ENCODE results near the gene RPS17.
"Not testable (repeated sequence)": the region's sequence is repeated elsewhere in the genome, so short reads cannot be mapped to it uniquely, and the experiment has no call there.

The RPS17 gene

DNA sequence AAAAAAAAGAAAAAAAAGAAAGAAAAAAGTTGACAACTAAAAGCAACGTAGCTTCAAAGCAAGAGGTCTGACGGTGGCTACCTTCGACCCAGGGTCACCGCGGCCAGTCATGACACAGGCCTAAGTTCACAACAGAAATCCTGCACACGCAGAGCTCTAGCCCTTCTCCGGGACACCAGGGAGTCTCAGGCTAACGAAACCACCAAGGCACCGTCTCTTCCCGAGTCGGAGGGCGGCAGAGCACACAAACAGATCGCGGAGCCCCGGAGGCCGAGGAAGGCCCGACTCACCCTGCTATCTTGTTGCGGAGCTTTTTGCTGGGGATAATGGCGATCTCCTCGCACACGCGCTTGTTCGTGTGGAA lies 584 bp downstream of the RPS17 start:
- peak overlapping the region; percentile 99 for H3K4me3 ChIP-seq (ENCODE audit: low read depth, low read length)
- DNase-seq (ENCODE audit: low read depth), result peak; percentile 14
- TF ChIP-seq CTCF (conservative IDR thresholded peaks at IDR 0.05; ENCODE audit: low read depth, low read length), result no peak

- peak overlapping the region; percentile 99 for H3K4me3 ChIP-seq (ENCODE audit: low read depth, low read length)
- peak; percentile 31 for DNase-seq (ENCODE audit: low read depth)
- no peak for TF ChIP-seq CTCF (conservative IDR thresholded peaks at IDR 0.05; ENCODE audit: low read depth, low read length)
Measured at GRCh38 chr15:82538961-82539690, 1.1 kb downstream of the RPS17 start.

DNA sequence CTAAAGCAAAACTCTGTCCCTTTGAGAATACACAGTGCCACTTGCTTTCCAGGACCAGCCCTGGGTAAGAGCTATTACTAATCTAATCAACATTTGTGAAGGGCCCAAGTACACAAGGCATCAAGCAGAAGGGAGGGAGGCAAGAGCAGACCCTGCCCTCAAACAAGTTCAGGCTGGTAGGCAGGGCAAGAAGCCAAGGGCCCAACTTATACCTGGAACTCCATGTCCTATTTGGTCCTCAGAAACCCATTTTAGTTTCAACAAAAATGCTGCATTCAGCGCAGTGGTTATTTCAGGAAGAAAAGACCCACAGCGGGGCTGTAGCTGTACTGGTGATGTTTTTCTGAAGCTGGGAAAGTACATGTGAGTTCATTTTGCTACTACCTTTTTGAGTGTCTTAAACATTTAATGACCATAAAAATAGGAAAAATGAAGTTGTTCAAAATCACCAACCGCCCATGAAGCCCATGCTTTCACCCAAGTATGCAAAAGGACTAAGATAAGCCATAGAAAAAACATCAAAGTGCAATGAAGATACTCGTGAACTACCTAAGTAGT lies 2.8 kb downstream of the RPS17 start:
- no peak overlapping the region for H3K4me3 ChIP-seq (ENCODE audit: low read depth, low read length)
- TF ChIP-seq CTCF (conservative IDR thresholded peaks at IDR 0.05; ENCODE audit: low read depth, low read length), result no peak
- DNase-seq (ENCODE audit: low read depth), result no peak

- DNase-seq (ENCODE audit: low read depth), result peak; percentile 25
- no peak overlapping the region for H3K4me3 ChIP-seq (ENCODE audit: low read depth, low read length)
- no peak for TF ChIP-seq CTCF (conservative IDR thresholded peaks at IDR 0.05; ENCODE audit: low read depth, low read length)
Measured at GRCh38 chr15:82536409-82537350, 3.6 kb downstream of the RPS17 start.

DNA sequence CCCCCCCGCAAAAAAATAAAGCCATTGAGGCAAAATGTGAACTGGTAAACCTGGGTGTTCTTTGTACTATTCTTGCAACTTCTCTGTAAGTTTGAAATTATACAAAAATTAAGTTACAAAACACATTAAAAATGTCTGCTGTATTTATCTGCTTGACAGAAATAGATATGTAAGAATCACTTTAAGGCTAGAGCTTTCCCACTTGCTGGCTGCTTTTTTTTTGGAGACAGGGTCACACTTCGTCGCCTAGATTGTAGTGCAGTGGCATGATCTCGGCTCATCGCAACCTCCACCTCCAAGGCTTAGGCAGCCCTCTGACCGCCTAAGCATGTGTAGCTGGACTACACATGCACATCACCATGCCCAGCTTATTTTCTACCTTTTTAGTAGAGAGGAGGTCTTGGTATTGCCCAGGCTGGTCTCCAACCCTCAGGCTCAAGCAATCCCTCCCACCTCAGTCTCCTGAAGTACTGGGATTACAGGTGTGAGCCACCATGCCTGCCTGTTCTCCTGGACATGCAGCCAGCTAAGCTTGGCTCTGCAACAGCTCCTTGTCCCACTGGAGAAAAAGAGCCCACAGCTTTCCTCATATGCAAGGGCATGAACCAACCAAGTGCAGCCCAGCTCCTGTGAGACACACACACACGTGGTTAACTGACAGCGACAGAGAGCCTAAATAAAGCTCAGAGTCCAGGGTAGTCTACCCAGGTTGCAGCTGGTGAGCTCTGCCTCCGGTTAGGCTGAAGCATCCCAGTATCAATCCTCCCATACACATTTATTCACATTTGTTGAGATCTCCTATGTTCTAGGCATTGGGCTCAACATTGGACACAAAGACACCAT lies 4.5 kb downstream of the RPS17 start:
- no peak overlapping the region for H3K4me3 ChIP-seq (ENCODE audit: low read depth, low read length)
- no peak for TF ChIP-seq CTCF (conservative IDR thresholded peaks at IDR 0.05; ENCODE audit: low read depth, low read length)
- DNase-seq (ENCODE audit: low read depth), result no peak

GRCh38 chr15:82535151-82535550 lies 5.1 kb downstream of the RPS17 start:
- not testable (repeated sequence) for H3K4me3 ChIP-seq (ENCODE audit: low read depth, low read length); DNase-seq (ENCODE audit: low read depth)

GRCh38 chr15:82534457-82534861 lies 5.8 kb downstream of the RPS17 start:
- DNase-seq (ENCODE audit: low read depth), result not testable (repeated sequence)

More at GRCh38 chr15:82534457-82534861, 5.8 kb downstream of the RPS17 start:
- H3K4me3 ChIP-seq (ENCODE audit: low read depth, low read length), result not testable (repeated sequence)

Data from choroid plexus epithelial cell (primary cell).